ENCODE data around the gene SUN5. TPM values are rescaled to one million over a fixed set of nuclear protein-coding genes. Genes with fewer than 3 reads are reported as not detected.
A peak's percentile ranks its signal among the peaks of the same experiment; 100 is the strongest.
"Not testable (repeated sequence)": the region's sequence is repeated elsewhere in the genome, so short reads cannot be mapped to it uniquely, and the experiment has no call there.

The SUN5 gene
- total RNA-seq, 1 experiment from 2014 or later, result not detected

GRCh38 chr20:32974204-32975064 lies 29.8 kb downstream of the SUN5 start:
- H3K9me3 ChIP-seq, result peaks cover 16% of the 10 kb centered on the region; the same call in 1 of the 2 replicates
- POLR2A ChIA-PET; H3K27me3 Mint-ChIP-seq (ENCODE audit: insufficient read depth, unreplicated experiment); H3K4me1 Mint-ChIP-seq (ENCODE audit: low read depth, unreplicated experiment); H3K27me3 ChIP-seq (replicated peaks; ENCODE audit: control insufficient read depth, insufficient read depth, low read length); H3K4me3 ChIP-seq (ENCODE audit: low read depth, low read length); BruUV-seq (replicated peaks); H3K27ac Mint-ChIP-seq (ENCODE audit: unreplicated experiment); H3K9me3 Mint-ChIP-seq (ENCODE audit: unreplicated experiment); H3K36me3 ChIP-seq (ENCODE audit: control insufficient read depth, insufficient read depth, low read length); H3K36me3 Mint-ChIP-seq (ENCODE audit: insufficient read depth, unreplicated experiment); H3K4me3 Mint-ChIP-seq (ENCODE audit: unreplicated experiment); intact Hi-C loops (cut with micrococcal nuclease; ENCODE audit: unreplicated experiment); H3K4me1 ChIP-seq: not testable (repeated sequence)
- CTCF ChIA-PET, result interaction anchor here (1.3 kb wide), 1 partner anchor 29 kb away, joined by 4 read pairs; no protein-coding TSS in a partner anchor
- peak in 1 of 2 experiments; percentile 29 for DNase-seq

GRCh38 chr20:32973077-32973717 lies 31.0 kb downstream of the SUN5 start:
- no TSS peak for BruUV-seq (replicated peaks)
- TF ChIP-seq CTCF (IDR thresholded peaks at IDR 0.05; ENCODE audit: insufficient read depth in 1 of 2, low read depth in 1 of 2, low read length in 1 of 2, severe bottlenecking in 1 of 2, unreplicated experiment in 1 of 2), result no peak
- H3K36me3 ChIP-seq (ENCODE audit: control insufficient read depth, insufficient read depth, low read length), result no peaks in the 10 kb centered on the region
- Mint-ChIP-seq H3K27ac (ENCODE audit: unreplicated experiment) (no peak overlapping the region), H3K4me1 (ENCODE audit: low read depth, unreplicated experiment) (peaks cover 10% of the 10 kb centered on the region), H3K36me3 (ENCODE audit: insufficient read depth, unreplicated experiment) (no peaks in the 10 kb centered on the region), H3K27me3 (ENCODE audit: insufficient read depth, unreplicated experiment) (peaks cover 3% of the 10 kb centered on the region), H3K4me3 (ENCODE audit: unreplicated experiment) (no peak overlapping the region), H3K9me3 (ENCODE audit: unreplicated experiment) (no peaks in the 10 kb centered on the region)
- no peak overlapping the region for H3K4me3 ChIP-seq (ENCODE audit: low read depth, low read length)
- POLR2A ChIA-PET, result no interaction called here
- peaks cover 16% of the 10 kb centered on the region; the same call in 1 of the 2 replicates for H3K9me3 ChIP-seq
- DNase-seq, result peak in 1 of 2 experiments; percentile 8
- CTCF ChIA-PET, result interaction anchor here (1.3 kb wide), 1 partner anchor 28 kb away, joined by 4 read pairs; no protein-coding TSS in a partner anchor
- 0 out of 2 replicates have a peak, but pooled peaks cover 4% of the 10 kb centered on the region for H3K4me1 ChIP-seq
- intact Hi-C loops (cut with micrococcal nuclease; ENCODE audit: unreplicated experiment), result no loop called here
- H3K27me3 ChIP-seq (replicated peaks; ENCODE audit: control insufficient read depth, insufficient read depth, low read length), result no peaks in the 10 kb centered on the region

- Mint-ChIP-seq H3K27me3 (ENCODE audit: insufficient read depth, unreplicated experiment) (peaks cover 3% of the 10 kb centered on the region), H3K4me3 (ENCODE audit: unreplicated experiment) (no peak overlapping the region), H3K27ac (ENCODE audit: unreplicated experiment) (no peak overlapping the region), H3K36me3 (ENCODE audit: insufficient read depth, unreplicated experiment) (no peaks in the 10 kb centered on the region), H3K4me1 (ENCODE audit: low read depth, unreplicated experiment) (peaks cover 10% of the 10 kb centered on the region), H3K9me3 (ENCODE audit: unreplicated experiment) (no peaks in the 10 kb centered on the region)
- intact Hi-C loops (cut with micrococcal nuclease; ENCODE audit: unreplicated experiment), result no loop called here
- Histone ChIP-seq H3K4me1 (0 out of 2 replicates have a peak, but pooled peaks cover 4% of the 10 kb centered on the region), H3K27me3 (replicated peaks; ENCODE audit: control insufficient read depth, insufficient read depth, low read length) (no peaks in the 10 kb centered on the region), H3K36me3 (ENCODE audit: control insufficient read depth, insufficient read depth, low read length) (no peaks in the 10 kb centered on the region), H3K4me3 (ENCODE audit: low read depth, low read length) (no peak overlapping the region), H3K9me3 (peaks cover 14% of the 10 kb centered on the region; the same call in 1 of the 2 replicates)
- no peak for TF ChIP-seq CTCF (IDR thresholded peaks at IDR 0.05; ENCODE audit: insufficient read depth in 1 of 2, low read depth in 1 of 2, low read length in 1 of 2, severe bottlenecking in 1 of 2, unreplicated experiment in 1 of 2)
- no peak for DNase-seq
- ChIA-PET POLR2A (no interaction called here), CTCF (no interaction called here)
- no TSS peak for BruUV-seq (replicated peaks)
These were observed 31.8 kb downstream of the SUN5 start for GRCh38 chr20:32972181-32973076.
